ENCODE measurements around the gene ARMH3.

- no peak for TF ChIP-seq POLR2A (IDR thresholded peaks at IDR 0.05; ENCODE audit: low read depth, low read length)
- TF ChIP-seq POLR2AphosphoS5 (IDR thresholded peaks at IDR 0.05; ENCODE audit: low read depth, low read length) = 0 out of 2 replicates have a peak, but pooled peaks have one; percentile 18
Measured at GRCh38 chr10:101840741-101841453, 215.1 kb downstream of the ARMH3 start.

Measured in GM12892 (cell line).